Calu3 (cell line): ENCODE measurements around the gene OR5L2. TPM values are rescaled to one million over a fixed set of nuclear protein-coding genes. Genes with fewer than 3 reads are reported as not detected.

ENCODE experiments used
- total RNA-seq: library from RNA; stranded (reverse); gene quantifications from 2 replicates; pipeline ENCODE4 v1.2.3, GENCODE V29; 2022

The OR5L2 gene
- total RNA-seq, 1 experiment from 2014 or later, result not detected

Other genes starting within 250 kb of the OR5L2 start
- gene OR4C11, start 219.6 kb upstream of the OR5L2 start, total RNA-seq, result not detected in 2 replicates
- gene OR4P4, start 192.1 kb upstream of the OR5L2 start, total RNA-seq, result not detected in 2 replicates
- not detected in 2 replicates for gene OR4S2, start 178.9 kb upstream of the OR5L2 start, total RNA-seq
- gene OR4C6, start 165.0 kb upstream of the OR5L2 start, total RNA-seq, result 0.47 and 0.95 TPM in 2 replicates
- not detected in 2 replicates for gene OR5D13, start 53.8 kb upstream of the OR5L2 start, total RNA-seq
- not detected in 2 replicates for gene OR5D14, start 31.7 kb upstream of the OR5L2 start, total RNA-seq
- not detected in 2 replicates for gene OR5L1, start 15.9 kb upstream of the OR5L2 start, total RNA-seq
- gene OR5D18, start 7.6 kb upstream of the OR5L2 start, total RNA-seq, result not detected in 2 replicates
- gene OR5D16, start 11.5 kb downstream of the OR5L2 start, total RNA-seq, result not detected in 2 replicates
- gene TRIM51, start 56.1 kb downstream of the OR5L2 start, total RNA-seq, result not detected in 2 replicates
- gene OR5W2, start 87.4 kb downstream of the OR5L2 start, total RNA-seq, result not detected in 2 replicates
- not detected in 2 replicates for gene OR5I1, start 109.2 kb downstream of the OR5L2 start, total RNA-seq
- gene OR10AG1, start 142.7 kb downstream of the OR5L2 start, total RNA-seq, result not detected in 2 replicates
- gene OR5F1, start 167.4 kb downstream of the OR5L2 start, total RNA-seq, result not detected in 2 replicates
- not detected in 2 replicates for gene OR5AS1, start 200.4 kb downstream of the OR5L2 start, total RNA-seq